Spinal cord (tissue), 10 donors: ENCODE results near the gene PTOV1. TPM values are rescaled to one million over a fixed set of nuclear protein-coding genes. Genes with fewer than 3 reads are reported as not detected.
A peak's percentile ranks its signal among the peaks of the same experiment; 100 is the strongest.

ENCODE experiments used
- DNase-seq, 6 donors: peaks; one replicate each; pipeline versions ENCODE4 v3.0.0 to v3.0.0-alpha.2; 2013 to 2015; ENCODE audit warnings: low spot score in 6 of 6, low read depth in 4 of 6
- H3K27ac ChIP-seq: one replicate; pipeline ENCODE4 v1.5.1; 2013; ENCODE audit warnings: low read depth, low read length, control low read depth
- H3K27me3 ChIP-seq: one replicate; pipeline ENCODE4 v1.6.1; 2013; ENCODE audit warnings: low read length; ENCODE audit not compliant: control insufficient read depth, insufficient read depth
- H3K36me3 ChIP-seq: one replicate; pipeline ENCODE4 v1.6.1; 2013; ENCODE audit warnings: low read length; ENCODE audit not compliant: control insufficient read depth, insufficient read depth
- H3K4me1 ChIP-seq: one replicate; pipeline ENCODE4 v1.6.1; 2013; ENCODE audit warnings: low read length; ENCODE audit not compliant: control insufficient read depth, insufficient read depth
- H3K4me3 ChIP-seq: one replicate; pipeline ENCODE4 v1.5.1; 2013; ENCODE audit warnings: low read depth, low read length, control low read depth
- H3K9me3 ChIP-seq: one replicate; pipeline ENCODE4 v1.6.1; 2013; ENCODE audit warnings: low read length; ENCODE audit not compliant: control insufficient read depth, insufficient read depth
- WGBS: methylation state at CpG from one replicate; pipeline ENCODE4 v1.1.5; 2013; ENCODE audit warnings: missing lambda C conversion rate; ENCODE audit not compliant: insufficient coverage; 5-methylcytosine and 5-hydroxymethylcytosine counted together
- polyA plus RNA-seq, 2 donors: library from polyadenylated mRNA; unstranded; fragments of 120-200 nt; gene quantifications; one replicate each; pipeline ENCODE4 v1.2.1, GENCODE V29; 2013; ENCODE audit not compliant: insufficient read length in 2 of 2
- total RNA-seq, 2 donors: library from RNA; depleted of rRNA in 1 of 2; stranded (reverse); fragments of 120-200 nt in 1 of 2; fragments of >200 nt in 1 of 2; gene quantifications; one replicate each; pipeline versions ENCODE4 v1.2.3 to v1.2.4, GENCODE V29; 2013 to 2014
- donor health status: healthy.

PTOV1 gene
- total and polyA plus RNA-seq, 4 donors: 62.2 to 438 (median 320) TPM

GRCh38 chr19:49890349-49891311, 39.7 kb downstream of the PTOV1 start:
- peaks cover 30% of the 10 kb centered on the region for H3K36me3 ChIP-seq
- H3K27me3 ChIP-seq: peaks cover 10% of the 10 kb centered on the region
- no peak for DNase-seq
- H3K27ac ChIP-seq: no peak overlapping the region
- H3K9me3 ChIP-seq: no peaks in the 10 kb centered on the region
- H3K4me1 ChIP-seq: peaks cover 10% of the 10 kb centered on the region
- 7% methylated on average over 61 of the region's 69 CpGs for WGBS
- peak overlapping the region; percentile 18 for H3K4me3 ChIP-seq

DNA sequence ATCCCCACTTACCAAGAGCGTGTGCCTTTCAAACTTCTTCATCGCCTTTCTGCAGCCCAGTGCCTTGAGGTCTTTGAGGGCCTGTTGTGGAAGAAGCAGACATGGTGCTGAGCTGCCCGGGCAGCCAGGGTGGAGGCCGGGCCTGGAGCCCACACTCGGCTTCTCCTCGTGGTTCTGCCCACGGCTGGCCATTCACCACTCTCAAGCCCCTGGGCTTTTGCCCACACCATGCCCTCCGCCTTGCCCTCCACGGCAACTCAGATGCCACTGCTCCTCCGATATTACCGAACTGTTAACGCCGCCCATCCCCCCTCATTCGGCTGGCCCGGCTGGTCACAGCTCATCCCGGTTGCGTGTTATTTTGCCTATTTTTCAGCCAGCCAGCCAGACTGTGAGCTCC, 40.4 kb downstream of the PTOV1 start:
- peaks cover 28% of the 10 kb centered on the region for H3K36me3 ChIP-seq
- WGBS: 80% methylated on average over 16 of the region's 17 CpGs
- peaks cover 10% of the 10 kb centered on the region for H3K4me1 ChIP-seq
- DNase-seq: no peak
- H3K27me3 ChIP-seq: peaks cover 10% of the 10 kb centered on the region
- H3K27ac ChIP-seq: no peak overlapping the region
- H3K4me3 ChIP-seq: no peak overlapping the region
- H3K9me3 ChIP-seq: no peaks in the 10 kb centered on the region

- no peak for DNase-seq
- peaks cover 19% of the 10 kb centered on the region for H3K36me3 ChIP-seq
- peaks cover 10% of the 10 kb centered on the region for H3K27me3 ChIP-seq
- WGBS: no CpG with 5 or more reads among the region's 1 CpG
- no peaks in the 10 kb centered on the region for H3K9me3 ChIP-seq
- no peak overlapping the region for H3K4me3 ChIP-seq
- H3K4me1 ChIP-seq: peaks cover 18% of the 10 kb centered on the region
- H3K27ac ChIP-seq: no peak overlapping the region
These were observed 41.8 kb downstream of the PTOV1 start for GRCh38 chr19:49892716-49893115.

GRCh38 chr19:49894011-49894664, 43.2 kb downstream of the PTOV1 start:
- 96% methylated on average over 17 of the region's 18 CpGs for WGBS
- no peak overlapping the region for H3K27ac ChIP-seq
- peaks cover 10% of the 10 kb centered on the region for H3K27me3 ChIP-seq
- no peak for DNase-seq
- peaks cover 7% of the 10 kb centered on the region for H3K36me3 ChIP-seq
- H3K9me3 ChIP-seq: no peaks in the 10 kb centered on the region
- H3K4me1 ChIP-seq: peaks cover 18% of the 10 kb centered on the region
- H3K4me3 ChIP-seq: no peak overlapping the region

GRCh38 chr19:49894879-49895565, 44.1 kb downstream of the PTOV1 start:
- no peak for DNase-seq
- H3K36me3 ChIP-seq: no peaks in the 10 kb centered on the region
- no peaks in the 10 kb centered on the region for H3K9me3 ChIP-seq
- H3K27ac ChIP-seq: no peak overlapping the region
- H3K4me3 ChIP-seq: no peak overlapping the region
- H3K4me1 ChIP-seq: peaks cover 12% of the 10 kb centered on the region
- H3K27me3 ChIP-seq: peaks cover 4% of the 10 kb centered on the region
- 94% methylated on average over 10 of the region's 17 CpGs for WGBS

GRCh38 chr19:49895566-49896297, 44.8 kb downstream of the PTOV1 start:
- WGBS: 83% methylated on average over 13 of the region's 17 CpGs
- H3K4me3 ChIP-seq: no peak overlapping the region
- no peaks in the 10 kb centered on the region for H3K36me3 ChIP-seq
- no peak overlapping the region for H3K27ac ChIP-seq
- H3K9me3 ChIP-seq: no peaks in the 10 kb centered on the region
- H3K4me1 ChIP-seq: peaks cover 8% of the 10 kb centered on the region
- DNase-seq: no peak
- no peaks in the 10 kb centered on the region for H3K27me3 ChIP-seq

- H3K4me1 ChIP-seq: peaks cover 8% of the 10 kb centered on the region
- DNase-seq: no peak
- no peaks in the 10 kb centered on the region for H3K36me3 ChIP-seq
- H3K4me3 ChIP-seq: no peak within 1 kb of the TSS
- H3K9me3 ChIP-seq: no peaks in the 10 kb centered on the region
- no peaks in the 10 kb centered on the region for H3K27me3 ChIP-seq
- H3K27ac ChIP-seq: no peak within 1 kb of the TSS
- 38% methylated on average over 13 of the region's 20 CpGs for WGBS
These were observed 46.1 kb downstream of the PTOV1 start, which contains the start of gene IL4I1 for GRCh38 chr19:49896863-49897621. IL4I1 (minus strand) TSS chr19:49896887; CDS start chr19:49896160, 727 bp downstream.

DNA sequence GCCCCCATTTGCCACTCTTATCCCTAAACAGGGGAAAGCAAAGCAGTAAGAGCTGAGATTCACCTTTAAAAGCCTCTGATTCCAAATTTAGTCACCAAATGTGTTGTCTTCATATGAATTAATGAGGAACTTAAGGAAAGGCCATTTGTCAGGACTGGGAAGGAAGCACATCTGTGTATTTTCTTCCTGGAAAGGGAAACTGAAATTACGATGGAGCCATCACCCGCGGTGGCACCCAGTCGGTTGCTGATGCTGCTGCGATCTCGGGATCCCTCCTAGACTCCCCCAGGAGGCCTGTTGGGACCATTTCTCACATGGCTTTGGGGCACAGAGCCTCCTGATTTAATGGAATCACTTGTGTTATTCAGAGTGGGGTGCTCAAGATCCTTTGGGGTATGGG, 53.2 kb downstream of the PTOV1 start:
- no peak overlapping the region for H3K27ac ChIP-seq
- peaks cover 30% of the 10 kb centered on the region for H3K36me3 ChIP-seq
- no peak overlapping the region for H3K4me3 ChIP-seq
- H3K27me3 ChIP-seq: no peaks in the 10 kb centered on the region
- WGBS: no CpG with 5 or more reads among the region's 6 CpGs
- H3K4me1 ChIP-seq: no peaks in the 10 kb centered on the region
- DNase-seq: no peak
- no peaks in the 10 kb centered on the region for H3K9me3 ChIP-seq
